GM12801 (cell line): ENCODE results near the gene YOD1.

Source experiments
- TF ChIP-seq, protein P1 (sequence below): IDR thresholded peaks from one replicate; pipeline ENCODE4 v1.5.1; 2011; ENCODE audit warnings: control low read depth; ENCODE audit not compliant: insufficient read length; ENCODE audit errors: extremely low read depth

YOD1 gene

GRCh38 chr1:207000651-207001291 lies 50.2 kb downstream of the YOD1 start:
- TF ChIP-seq, protein P1, sequence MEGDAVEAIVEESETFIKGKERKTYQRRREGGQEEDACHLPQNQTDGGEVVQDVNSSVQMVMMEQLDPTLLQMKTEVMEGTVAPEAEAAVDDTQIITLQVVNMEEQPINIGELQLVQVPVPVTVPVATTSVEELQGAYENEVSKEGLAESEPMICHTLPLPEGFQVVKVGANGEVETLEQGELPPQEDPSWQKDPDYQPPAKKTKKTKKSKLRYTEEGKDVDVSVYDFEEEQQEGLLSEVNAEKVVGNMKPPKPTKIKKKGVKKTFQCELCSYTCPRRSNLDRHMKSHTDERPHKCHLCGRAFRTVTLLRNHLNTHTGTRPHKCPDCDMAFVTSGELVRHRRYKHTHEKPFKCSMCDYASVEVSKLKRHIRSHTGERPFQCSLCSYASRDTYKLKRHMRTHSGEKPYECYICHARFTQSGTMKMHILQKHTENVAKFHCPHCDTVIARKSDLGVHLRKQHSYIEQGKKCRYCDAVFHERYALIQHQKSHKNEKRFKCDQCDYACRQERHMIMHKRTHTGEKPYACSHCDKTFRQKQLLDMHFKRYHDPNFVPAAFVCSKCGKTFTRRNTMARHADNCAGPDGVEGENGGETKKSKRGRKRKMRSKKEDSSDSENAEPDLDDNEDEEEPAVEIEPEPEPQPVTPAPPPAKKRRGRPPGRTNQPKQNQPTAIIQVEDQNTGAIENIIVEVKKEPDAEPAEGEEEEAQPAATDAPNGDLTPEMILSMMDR, result no peak

- TF ChIP-seq, protein P1, result no peak
Measured at GRCh38 chr1:206998816-206999215, 52.2 kb downstream of the YOD1 start.
